GM21529 (cell line): ENCODE measurements around the gene ATRAID.

Experiments
- ATAC-seq: cut with Tn5 transposase; IDR thresholded peaks from one replicate; pipeline ENCODE4 v1.9.1; 2021; ENCODE audit not compliant: unreplicated experiment

ATRAID gene

GRCh38 chr2:27217173-27218121, 5.6 kb downstream of the ATRAID start, which contains the start of gene CAD:
Gene CAD (plus strand): TSS chr2:27217369. CDS start chr2:27217552, 183 bp downstream.
- peak; percentile 76 for ATAC-seq

DNA sequence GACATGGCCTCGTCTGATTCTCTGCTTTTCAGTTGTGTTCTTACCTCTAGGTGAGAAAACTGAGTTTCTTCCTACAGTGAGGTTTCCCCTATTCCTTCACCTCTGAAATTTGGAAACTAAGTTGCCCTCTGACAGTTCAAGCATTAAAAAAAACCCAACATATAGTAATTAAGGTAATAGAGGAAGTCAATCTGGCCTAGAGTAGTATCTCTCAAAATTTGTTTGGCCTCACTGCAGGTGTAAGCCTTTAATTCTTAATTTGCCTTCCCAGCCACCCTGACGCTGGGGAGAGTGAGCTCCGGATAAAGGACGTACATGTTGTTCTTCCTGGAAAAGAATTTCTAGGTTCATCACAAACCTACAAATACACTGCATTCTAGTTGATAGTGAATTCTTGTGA, 6.8 kb downstream of the ATRAID start:
- no peak for ATAC-seq

- no peak for ATAC-seq
These were observed 7.2 kb downstream of the ATRAID start for GRCh38 chr2:27219091-27219490.

- no peak for ATAC-seq
These were observed 8.2 kb downstream of the ATRAID start for GRCh38 chr2:27220091-27220490.

- ATAC-seq, result no peak
These were observed 9.3 kb downstream of the ATRAID start for GRCh38 chr2:27221166-27221565.

DNA sequence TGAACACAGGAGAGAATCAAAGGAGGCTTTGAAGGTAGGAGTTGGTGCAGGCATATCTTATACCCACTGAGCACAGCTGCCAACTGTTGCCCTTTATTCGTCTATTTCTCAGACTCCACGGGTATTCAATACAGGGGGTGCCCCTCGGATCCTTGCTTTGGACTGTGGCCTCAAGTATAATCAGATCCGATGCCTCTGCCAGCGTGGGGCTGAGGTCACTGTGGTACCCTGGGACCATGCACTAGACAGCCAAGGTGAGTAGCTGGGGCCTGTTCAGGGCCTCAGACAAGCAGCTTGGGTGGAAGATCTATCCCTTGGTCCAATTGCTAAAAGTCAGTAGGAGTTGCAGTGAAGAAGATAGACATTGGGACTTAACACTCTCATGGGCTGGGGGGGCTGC, 10.6 kb downstream of the ATRAID start:
- ATAC-seq, result no peak

DNA sequence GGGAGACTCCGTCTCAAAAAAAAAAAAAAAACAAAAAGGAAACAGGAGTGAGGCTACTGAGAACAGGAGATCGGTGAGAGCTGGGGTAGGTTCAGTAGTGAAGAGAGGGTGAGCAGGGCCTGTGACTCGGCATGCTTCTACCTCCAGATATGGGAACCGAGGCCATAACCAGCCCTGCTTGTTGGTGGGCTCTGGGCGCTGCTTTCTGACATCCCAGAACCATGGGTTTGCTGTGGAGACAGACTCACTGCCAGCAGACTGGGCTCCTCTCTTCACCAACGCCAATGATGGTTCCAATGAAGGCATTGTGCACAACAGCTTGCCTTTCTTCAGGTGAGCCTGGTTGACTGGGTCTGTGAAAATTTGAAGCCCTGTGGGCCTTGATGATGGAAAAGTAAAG, 11.6 kb downstream of the ATRAID start:
- no peak for ATAC-seq

- ATAC-seq, result no peak
These were observed 13.7 kb downstream of the ATRAID start for GRCh38 chr2:27225526-27225925.

GRCh38 chr2:27227501-27227900, 15.7 kb downstream of the ATRAID start:
- ATAC-seq, result no peak

- ATAC-seq, result no peak
These were observed 20.1 kb downstream of the ATRAID start for GRCh38 chr2:27231921-27232320.

DNA sequence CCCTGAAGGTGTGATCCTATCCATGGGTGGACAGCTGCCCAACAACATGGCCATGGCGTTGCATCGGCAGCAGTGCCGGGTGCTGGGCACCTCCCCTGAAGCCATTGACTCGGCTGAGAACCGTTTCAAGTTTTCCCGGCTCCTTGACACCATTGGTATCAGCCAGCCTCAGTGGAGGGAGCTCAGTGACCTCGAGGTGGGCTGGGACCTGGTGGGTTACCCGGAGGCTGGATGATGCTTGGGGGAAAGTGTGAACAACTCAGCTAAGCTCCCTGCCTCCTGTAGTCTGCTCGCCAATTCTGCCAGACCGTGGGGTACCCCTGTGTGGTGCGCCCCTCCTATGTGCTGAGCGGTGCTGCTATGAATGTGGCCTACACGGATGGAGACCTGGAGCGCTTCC, 21.5 kb downstream of the ATRAID start:
- no peak for ATAC-seq

DNA sequence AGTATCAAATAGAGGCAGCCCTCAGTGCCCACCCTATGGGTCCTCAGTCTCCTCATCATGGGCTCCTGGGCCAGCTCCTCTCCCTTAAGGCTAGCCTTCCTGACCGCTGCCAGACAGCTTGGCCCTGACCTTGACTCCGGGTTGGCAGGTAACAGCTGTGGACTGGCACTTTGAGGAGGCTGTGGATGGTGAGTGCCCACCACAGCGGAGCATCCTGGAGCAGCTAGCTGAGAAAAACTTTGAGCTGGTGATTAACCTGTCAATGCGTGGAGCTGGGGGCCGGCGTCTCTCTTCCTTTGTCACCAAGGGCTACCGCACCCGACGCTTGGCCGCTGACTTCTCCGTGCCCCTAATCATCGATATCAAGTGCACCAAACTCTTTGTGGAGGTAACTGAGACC, 24.3 kb downstream of the ATRAID start:
- ATAC-seq, result no peak

DNA sequence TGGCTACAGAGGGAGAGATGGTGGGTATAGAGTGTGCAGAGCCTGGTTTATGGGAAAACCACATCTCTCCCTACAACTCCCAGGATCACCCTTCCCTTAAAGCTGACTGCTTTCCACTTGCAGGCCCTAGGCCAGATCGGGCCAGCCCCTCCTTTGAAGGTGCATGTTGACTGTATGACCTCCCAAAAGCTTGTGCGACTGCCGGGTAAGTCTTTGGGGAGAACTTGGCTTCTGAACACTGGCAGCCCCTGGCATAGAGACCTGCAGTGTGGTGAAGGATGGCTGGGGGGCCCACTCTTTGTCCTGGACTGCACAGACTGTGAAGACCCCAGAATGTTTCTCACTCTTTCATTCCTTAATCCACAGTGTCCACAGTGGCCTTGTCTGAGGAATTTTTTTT, 24.8 kb downstream of the ATRAID start:
- ATAC-seq, result no peak

DNA sequence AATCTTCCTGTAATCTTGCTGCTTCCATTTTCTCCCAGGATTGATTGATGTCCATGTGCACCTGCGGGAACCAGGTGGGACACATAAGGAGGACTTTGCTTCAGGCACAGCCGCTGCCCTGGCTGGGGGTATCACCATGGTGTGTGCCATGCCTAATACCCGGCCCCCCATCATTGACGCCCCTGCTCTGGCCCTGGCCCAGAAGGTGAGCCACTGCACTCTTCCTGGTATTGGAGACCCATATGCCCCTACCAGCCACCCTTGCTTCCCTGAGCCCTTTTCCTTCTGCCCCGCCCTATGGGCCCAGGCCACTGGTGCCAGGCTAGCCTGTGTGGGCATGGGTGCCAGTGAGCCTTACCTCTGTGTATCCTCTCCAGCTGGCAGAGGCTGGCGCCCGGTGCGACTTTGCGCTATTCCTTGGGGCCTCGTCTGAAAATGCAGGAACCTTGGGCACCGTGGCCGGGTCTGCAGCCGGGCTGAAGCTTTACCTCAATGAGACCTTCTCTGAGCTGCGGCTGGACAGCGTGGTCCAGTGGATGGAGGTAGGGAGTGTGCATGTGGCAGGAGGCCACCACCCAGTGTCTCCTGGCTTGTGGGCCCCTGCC, 25.6 kb downstream of the ATRAID start:
- ATAC-seq, result no peak

- no peak for ATAC-seq
These were observed 27.1 kb downstream of the ATRAID start for GRCh38 chr2:27238976-27239375.

DNA sequence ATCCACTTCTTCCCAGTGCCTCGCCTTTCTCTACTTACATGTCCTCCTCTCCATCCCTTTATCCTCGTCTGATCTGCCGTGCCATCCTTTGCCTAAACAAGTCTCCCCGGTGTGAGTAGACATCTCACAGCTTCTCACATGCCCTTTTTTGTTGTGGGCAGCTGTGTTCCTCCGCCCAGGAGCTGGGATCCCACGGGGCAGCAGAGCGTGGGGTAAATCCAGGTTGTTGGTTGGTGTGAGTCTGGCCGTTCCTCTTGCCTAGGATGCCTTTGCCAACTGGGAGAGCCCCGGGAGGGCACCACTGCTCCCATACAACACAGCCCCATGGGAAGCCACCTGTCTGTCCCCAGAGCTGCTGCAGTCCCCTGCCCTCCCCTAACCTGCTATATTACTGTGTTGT, 28.6 kb downstream of the ATRAID start:
- ATAC-seq, result no peak

GRCh38 chr2:27241761-27242613, 30.1 kb downstream of the ATRAID start:
- ATAC-seq, result no peak

- no peak for ATAC-seq
These were observed 30.7 kb downstream of the ATRAID start for GRCh38 chr2:27242614-27242951.

DNA sequence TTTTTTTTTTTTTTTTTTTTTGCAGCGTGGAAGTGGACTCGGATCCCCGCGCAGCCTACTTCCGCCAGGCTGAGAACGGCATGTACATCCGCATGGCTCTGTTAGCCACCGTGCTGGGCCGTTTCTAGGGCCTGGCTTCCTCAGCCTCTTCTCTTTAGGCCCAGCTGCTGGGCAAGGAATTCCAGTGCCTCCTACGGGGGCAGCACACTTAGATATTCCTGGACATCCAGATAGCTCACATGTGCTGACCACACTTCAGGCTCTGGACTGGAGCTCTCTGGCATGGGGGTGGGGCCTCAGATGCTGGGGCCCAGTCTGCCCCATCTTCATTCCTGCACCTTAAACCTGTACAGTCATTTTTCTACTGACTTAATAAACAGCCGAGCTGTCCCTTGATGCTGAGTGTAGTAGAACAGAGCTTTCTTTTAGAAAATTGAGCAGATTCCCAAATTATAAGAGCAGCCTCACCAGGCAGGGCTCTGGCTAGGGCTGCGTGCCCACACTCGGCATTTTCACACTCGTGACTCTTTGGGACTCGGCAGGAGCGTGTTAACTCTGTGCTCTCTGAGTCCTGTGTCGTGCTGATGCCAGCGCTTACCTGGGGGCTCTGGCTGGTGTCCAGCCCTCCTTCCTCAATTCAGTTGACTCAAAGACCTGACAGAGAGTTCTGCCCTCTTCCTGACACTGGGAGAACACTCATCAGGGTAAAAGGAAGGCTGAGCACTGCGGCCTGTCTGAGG, 31.7 kb downstream of the ATRAID start:
- ATAC-seq, result no peak

- no peak for ATAC-seq
These were observed 33.3 kb downstream of the ATRAID start for GRCh38 chr2:27245116-27245515.

- ATAC-seq, result no peak
These were observed 33.8 kb downstream of the ATRAID start for GRCh38 chr2:27245626-27246025.
